ENCODE measurements around the gene DLGAP4. TPM values are rescaled to one million over a fixed set of nuclear protein-coding genes. Genes with fewer than 3 reads are reported as not detected.

Gene DLGAP4
- total and polyA plus RNA-seq, 10 donors: 12.0 to 60.9 (median 45.9) TPM

GRCh38 chr20:36491901-36492617, 185.9 kb downstream of the DLGAP4 start:
- H3K27me3 ChIP-seq (replicated peaks in 1 of 7): no peaks in the 10 kb centered on the region
- peak overlapping the region in 1 of 8 donors; percentile 42 for H3K4me3 ChIP-seq
- peak in 1 of 3 donors; percentile 58 for TF ChIP-seq POLR2AphosphoS5 (IDR thresholded peaks at IDR 0.05)
- TF ChIP-seq CTCF (IDR thresholded peaks at IDR 0.05 in 8 of 11, conservative IDR thresholded peaks at IDR 0.05 in 3 of 11): no peak
- DNase-seq: peak; percentile 90
- intact Hi-C loops (cut with DNase I; ENCODE audit: low total_unique reads): no loop called here
- WGBS, 5 donors: 13 to 35% (median 23%) methylated on average over 8 of the region's 8 CpGs
- H3K36me3 ChIP-seq: peaks cover 0 to 26% (median 7%) of the 10 kb centered on the region in 6 donors
- H3K4me1 ChIP-seq: peaks cover 22 to 66% (median 43%) of the 10 kb centered on the region in 6 donors
- no peaks in the 10 kb centered on the region for H3K9me3 ChIP-seq
- H3K27ac ChIP-seq: peak overlapping the region; percentile 67 to 89 (median 74)

- Histone ChIP-seq H3K36me3 (peaks cover 0 to 37% (median 18%) of the 10 kb centered on the region in 6 donors), H3K27ac (peak overlapping the region in 5 of 8 donors; percentile 23 to 89 (median 79)), H3K27me3 (replicated peaks in 1 of 7) (no peaks in the 10 kb centered on the region), H3K9me3 (no peaks in the 10 kb centered on the region), H3K4me1 (peaks cover 22 to 57% (median 40%) of the 10 kb centered on the region in 6 donors), H3K4me3 (no peak overlapping the region)
- DNase-seq: no peak
- intact Hi-C loops (cut with DNase I; ENCODE audit: low total_unique reads): no loop called here
- 81 to 90% (median 86%) methylated on average over 8 to 10 of the region's 10 CpGs for WGBS, 5 donors
- TF ChIP-seq POLR2A (IDR thresholded peaks at IDR 0.05) (no peak), POLR2AphosphoS5 (IDR thresholded peaks at IDR 0.05) (peak in 1 of 3 donors; percentile 24), CTCF (IDR thresholded peaks at IDR 0.05 in 8 of 11, conservative IDR thresholded peaks at IDR 0.05 in 3 of 11) (peak in 8 of 11 experiments; percentile 15 to 42 (median 30))
Observed at GRCh38 chr20:36493051-36493800, 187.1 kb downstream of the DLGAP4 start.

GRCh38 chr20:36493801-36494114, 187.6 kb downstream of the DLGAP4 start:
- H3K27me3 ChIP-seq (replicated peaks in 1 of 7): no peaks in the 10 kb centered on the region
- no peak overlapping the region for H3K4me3 ChIP-seq
- H3K36me3 ChIP-seq: peaks cover 0 to 43% (median 24%) of the 10 kb centered on the region in 6 donors
- H3K9me3 ChIP-seq: no peaks in the 10 kb centered on the region
- intact Hi-C loops (cut with DNase I; ENCODE audit: low total_unique reads): no loop called here
- H3K27ac ChIP-seq: peak overlapping the region in 5 of 8 donors; percentile 23 to 89 (median 69)
- no peak for TF ChIP-seq POLR2A (IDR thresholded peaks at IDR 0.05)
- peaks cover 22 to 57% (median 40%) of the 10 kb centered on the region in 6 donors for H3K4me1 ChIP-seq
- no peak for DNase-seq
- WGBS, 5 donors: 81 to 93% (median 92%) methylated on average over 7 of the region's 7 CpGs

DNA sequence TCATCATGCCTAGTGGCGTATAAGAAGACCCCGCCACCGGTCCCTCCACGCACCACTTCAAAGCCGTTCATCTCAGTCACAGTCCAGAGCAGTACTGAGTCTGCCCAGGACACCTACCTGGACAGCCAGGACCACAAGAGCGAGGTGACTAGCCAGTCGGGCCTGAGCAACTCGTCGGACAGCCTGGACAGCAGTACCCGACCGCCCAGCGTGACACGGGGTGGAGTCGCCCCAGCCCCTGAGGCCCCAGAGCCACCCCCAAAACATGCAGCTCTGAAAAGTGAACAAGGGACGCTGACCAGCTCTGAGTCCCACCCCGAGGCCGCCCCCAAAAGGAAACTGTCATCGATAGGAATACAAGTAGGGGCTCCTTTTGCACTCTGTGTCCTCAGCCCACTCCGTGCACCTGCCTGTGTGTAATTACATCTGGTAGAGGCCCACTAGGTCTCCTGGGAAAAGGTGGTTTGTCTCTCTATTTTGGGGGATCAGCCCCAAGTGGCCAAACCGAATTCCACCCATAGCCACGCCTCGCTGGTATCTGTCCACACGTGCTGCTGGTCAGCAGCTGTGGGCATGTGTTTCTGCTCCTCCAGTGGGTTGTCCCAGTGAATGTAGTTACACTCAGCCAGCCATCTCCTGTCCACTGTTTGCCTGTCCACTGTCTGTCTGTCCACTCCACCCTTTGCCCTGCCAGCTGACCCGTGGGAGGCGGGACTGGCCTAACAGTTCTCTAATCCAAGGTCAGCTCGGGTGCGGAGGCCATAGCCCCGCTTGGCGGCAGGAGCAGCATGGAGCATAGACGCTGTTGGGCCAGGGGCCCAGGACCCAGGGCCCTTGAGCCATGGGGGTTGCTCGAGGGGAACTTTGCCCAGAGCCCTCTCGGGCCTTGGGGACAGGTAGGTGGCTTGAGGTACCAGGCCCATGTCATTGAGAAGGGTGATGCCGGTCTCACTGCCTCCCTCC, 190.8 kb downstream of the DLGAP4 start:
- TF ChIP-seq CTCF (IDR thresholded peaks at IDR 0.05 in 8 of 11, conservative IDR thresholded peaks at IDR 0.05 in 3 of 11): no peak
- TF ChIP-seq POLR2AphosphoS5 (IDR thresholded peaks at IDR 0.05): peak in 1 of 3 donors; percentile 1
- H3K9me3 ChIP-seq: no peaks in the 10 kb centered on the region
- H3K36me3 ChIP-seq: peaks cover 2 to 69% (median 52%) of the 10 kb centered on the region in 6 donors
- intact Hi-C loops (cut with DNase I; ENCODE audit: low total_unique reads): no loop called here
- peaks cover 9 to 31% (median 20%) of the 10 kb centered on the region in 6 donors for H3K4me1 ChIP-seq
- no peak for DNase-seq
- H3K27me3 ChIP-seq (replicated peaks in 1 of 7): no peaks in the 10 kb centered on the region
- H3K4me3 ChIP-seq: no peak overlapping the region
- no peak overlapping the region for H3K27ac ChIP-seq
- 92 to 95% (median 94%) methylated on average over 25 to 33 of the region's 33 CpGs for WGBS, 5 donors
